ENCODE data around the gene ST3GAL4. TPM values are rescaled to one million over a fixed set of nuclear protein-coding genes. Genes with fewer than 3 reads are reported as not detected.

The ST3GAL4 gene
- total RNA-seq, 1 experiment from 2014 or later, result 17.3 TPM

GRCh38 chr11:126391970-126392632 is 36.6 kb downstream of the ST3GAL4 start:
- Mint-ChIP-seq H3K27ac (no peak overlapping the region; the same call in 1 of the 2 replicates), H3K9me3 (no peaks in the 10 kb centered on the region), H3K36me3 (no peaks in the 10 kb centered on the region), H3K4me1 (peaks cover 16% of the 10 kb centered on the region), H3K4me3 (no peak overlapping the region), H3K27me3 (ENCODE audit: low read depth) (no peaks in the 10 kb centered on the region)
- peak; percentile 40 for DNase-seq (ENCODE audit: low spot score)
- peak; percentile 91 for ATAC-seq
- TF ChIP-seq RORB (CRISPR knock-in tag; IDR thresholded peaks at IDR 0.05) (no peak), USF2 (CRISPR knock-in tag; IDR thresholded peaks at IDR 0.05) (peak; percentile 82), USF1 (CRISPR knock-in tag; IDR thresholded peaks at IDR 0.05) (peak; percentile 73)
- ChIA-PET CTCF (interaction anchor here (0.6 to 1.3 kb wide), 5 partner anchors 9 to 155 kb away, joined by 3 to 5 read pairs (median 4); no protein-coding TSS in a partner anchor), POLR2A (no interaction called here)

GRCh38 chr11:126392633-126393013 is 37.1 kb downstream of the ST3GAL4 start:
- ChIA-PET CTCF (interaction anchor here (0.9 to 1.3 kb wide), 4 partner anchors 9 to 82 kb away, joined by 3 to 5 read pairs (median 4); no protein-coding TSS in a partner anchor), POLR2A (no interaction called here)
- Mint-ChIP-seq H3K27ac (0 out of 2 replicates have a peak overlapping the region, but pooled peaks have one; percentile 82), H3K4me3 (no peak overlapping the region), H3K27me3 (ENCODE audit: low read depth) (no peaks in the 10 kb centered on the region), H3K36me3 (no peaks in the 10 kb centered on the region), H3K4me1 (peaks cover 14% of the 10 kb centered on the region), H3K9me3 (no peaks in the 10 kb centered on the region)
- ATAC-seq, result no peak
- no peak for DNase-seq (ENCODE audit: low spot score)
- TF ChIP-seq ZNF281 (CRISPR knock-in tag; IDR thresholded peaks at IDR 0.05) (no peak), ZNF317 (CRISPR knock-in tag; IDR thresholded peaks at IDR 0.05; ENCODE audit: borderline replicate concordance, low read depth) (no peak), MYBL2 (CRISPR knock-in tag; IDR thresholded peaks at IDR 0.05) (no peak), ATF3 (CRISPR knock-in tag; conservative IDR thresholded peaks at IDR 0.05) (no peak), GTF2I (CRISPR knock-in tag; conservative IDR thresholded peaks at IDR 0.05) (no peak), GABPB1 (CRISPR knock-in tag; IDR thresholded peaks at IDR 0.05) (no peak), GRHL2 (CRISPR knock-in tag; IDR thresholded peaks at IDR 0.05; ENCODE audit: insufficient replicate concordance, severe bottlenecking) (no peak)

- Mint-ChIP-seq H3K36me3 (no peaks in the 10 kb centered on the region), H3K27ac (peak overlapping the region; percentile 63; the same call in 1 of the 2 replicates), H3K4me1 (peaks cover 14% of the 10 kb centered on the region), H3K4me3 (no peak overlapping the region), H3K9me3 (no peaks in the 10 kb centered on the region), H3K27me3 (ENCODE audit: low read depth) (no peaks in the 10 kb centered on the region)
- ChIA-PET CTCF (interaction anchor here (1.1 to 1.3 kb wide), 2 partner anchors 13 to 34 kb away, joined by 4 to 5 read pairs; no protein-coding TSS in a partner anchor), POLR2A (no interaction called here)
- no peak for ATAC-seq
- no peak for DNase-seq (ENCODE audit: low spot score)
- TF ChIP-seq JAZF1 (CRISPR knock-in tag; IDR thresholded peaks at IDR 0.05), result no peak
- no peak for TF ChIP-seq HMGXB4 (CRISPR knock-in tag; IDR thresholded peaks at IDR 0.05)
- TF ChIP-seq GRHL2 (CRISPR knock-in tag; IDR thresholded peaks at IDR 0.05; ENCODE audit: insufficient replicate concordance, severe bottlenecking), result no peak
- no peak for TF ChIP-seq FOXP4 (CRISPR knock-in tag; IDR thresholded peaks at IDR 0.05)
- no peak for TF ChIP-seq MYBL2 (CRISPR knock-in tag; IDR thresholded peaks at IDR 0.05)
- no peak for TF ChIP-seq ZNF232 (CRISPR knock-in tag; IDR thresholded peaks at IDR 0.05)
- no peak for TF ChIP-seq NR1H2 (CRISPR knock-in tag; IDR thresholded peaks at IDR 0.05)
These were observed 37.7 kb downstream of the ST3GAL4 start for GRCh38 chr11:126393143-126393542.
